ENCODE data around the gene PRKG2.

The PRKG2 gene

GRCh38 chr4:81137894-81138293, 77.1 kb downstream of the PRKG2 start:
- TF ChIP-seq EZH2phosphoT487 (IDR thresholded peaks at IDR 0.05; ENCODE audit: borderline replicate concordance): no peak
- TF ChIP-seq, protein P1, sequence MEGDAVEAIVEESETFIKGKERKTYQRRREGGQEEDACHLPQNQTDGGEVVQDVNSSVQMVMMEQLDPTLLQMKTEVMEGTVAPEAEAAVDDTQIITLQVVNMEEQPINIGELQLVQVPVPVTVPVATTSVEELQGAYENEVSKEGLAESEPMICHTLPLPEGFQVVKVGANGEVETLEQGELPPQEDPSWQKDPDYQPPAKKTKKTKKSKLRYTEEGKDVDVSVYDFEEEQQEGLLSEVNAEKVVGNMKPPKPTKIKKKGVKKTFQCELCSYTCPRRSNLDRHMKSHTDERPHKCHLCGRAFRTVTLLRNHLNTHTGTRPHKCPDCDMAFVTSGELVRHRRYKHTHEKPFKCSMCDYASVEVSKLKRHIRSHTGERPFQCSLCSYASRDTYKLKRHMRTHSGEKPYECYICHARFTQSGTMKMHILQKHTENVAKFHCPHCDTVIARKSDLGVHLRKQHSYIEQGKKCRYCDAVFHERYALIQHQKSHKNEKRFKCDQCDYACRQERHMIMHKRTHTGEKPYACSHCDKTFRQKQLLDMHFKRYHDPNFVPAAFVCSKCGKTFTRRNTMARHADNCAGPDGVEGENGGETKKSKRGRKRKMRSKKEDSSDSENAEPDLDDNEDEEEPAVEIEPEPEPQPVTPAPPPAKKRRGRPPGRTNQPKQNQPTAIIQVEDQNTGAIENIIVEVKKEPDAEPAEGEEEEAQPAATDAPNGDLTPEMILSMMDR (conservative IDR thresholded peaks at IDR 0.05; ENCODE audit: low read length): no peak
- H2AFZ ChIP-seq (ENCODE audit: low read length): no peak overlapping the region
- H3F3A ChIP-seq (ENCODE audit: low read depth): no peaks in the 10 kb centered on the region
- no peaks in the 10 kb centered on the region for H3K9me2 ChIP-seq (replicated peaks; ENCODE audit: low read depth, low read length)
- no peaks in the 10 kb centered on the region for H3K36me3 ChIP-seq (ENCODE audit: insufficient read depth, low read length)
- no peaks in the 10 kb centered on the region for H3K9me3 ChIP-seq (ENCODE audit: insufficient read depth, low read depth, low read length)
- H3K4me1 ChIP-seq (ENCODE audit: insufficient read depth, low read length, poor library complexity, severe bottlenecking): peaks cover 8% of the 10 kb centered on the region
- H3K27me3 ChIP-seq (ENCODE audit: insufficient read depth, low read length, poor library complexity, severe bottlenecking): no peaks in the 10 kb centered on the region
- H4K20me1 ChIP-seq (ENCODE audit: insufficient read depth, low read length, poor library complexity, severe bottlenecking): no peaks in the 10 kb centered on the region
- H3K4me2 ChIP-seq (ENCODE audit: low read depth, low read length, poor library complexity, severe bottlenecking): no peak overlapping the region
- no peak overlapping the region for H3K9ac ChIP-seq (ENCODE audit: low read depth, low read length, poor library complexity, severe bottlenecking)
- H3K79me2 ChIP-seq (ENCODE audit: insufficient read depth, low read length): no peaks in the 10 kb centered on the region
- H3K4me3 ChIP-seq (ENCODE audit: low read length, poor library complexity, severe bottlenecking): no peak overlapping the region

DNA sequence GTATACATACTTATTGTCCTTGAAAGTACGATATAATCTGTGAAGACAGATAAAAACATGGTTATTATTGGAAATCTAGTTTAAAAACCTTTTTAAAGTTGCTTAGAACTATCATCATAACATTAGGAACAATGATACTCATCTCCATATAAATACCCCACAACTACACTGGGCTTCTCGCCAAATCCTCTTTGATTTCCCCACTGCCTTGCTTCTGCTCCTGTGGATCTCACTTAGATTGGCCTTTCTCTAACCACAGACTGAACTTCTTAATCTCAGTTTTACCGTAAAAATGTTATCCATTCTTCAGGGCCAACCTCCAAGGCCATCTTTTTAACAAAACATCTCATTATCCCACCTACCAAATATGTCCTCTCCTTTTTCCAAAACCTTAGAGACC, 77.6 kb downstream of the PRKG2 start:
- Histone ChIP-seq H3F3A (ENCODE audit: low read depth) (no peaks in the 10 kb centered on the region), H3K4me2 (ENCODE audit: low read depth, low read length, poor library complexity, severe bottlenecking) (no peak overlapping the region), H3K9ac (ENCODE audit: low read depth, low read length, poor library complexity, severe bottlenecking) (no peak overlapping the region)

GRCh38 chr4:81136161-81136905, 78.7 kb downstream of the PRKG2 start:
- no peak overlapping the region for H3K9ac ChIP-seq (ENCODE audit: low read depth, low read length, poor library complexity, severe bottlenecking)
- H3K4me2 ChIP-seq (ENCODE audit: low read depth, low read length, poor library complexity, severe bottlenecking): peak overlapping the region; percentile 19
- H3K79me2 ChIP-seq (ENCODE audit: insufficient read depth, low read length): no peaks in the 10 kb centered on the region
- no peak overlapping the region for H3K4me3 ChIP-seq (ENCODE audit: low read length, poor library complexity, severe bottlenecking)
- H2AFZ ChIP-seq (ENCODE audit: low read length): peak overlapping the region; percentile 36; the same call in 1 of the 2 replicates
- no peak for TF ChIP-seq EZH2phosphoT487 (IDR thresholded peaks at IDR 0.05; ENCODE audit: borderline replicate concordance)
- TF ChIP-seq, protein P1 (conservative IDR thresholded peaks at IDR 0.05; ENCODE audit: low read length): no peak
- H3F3A ChIP-seq (ENCODE audit: low read depth): no peaks in the 10 kb centered on the region
- peaks cover 8% of the 10 kb centered on the region for H3K4me1 ChIP-seq (ENCODE audit: insufficient read depth, low read length, poor library complexity, severe bottlenecking)
- H4K20me1 ChIP-seq (ENCODE audit: insufficient read depth, low read length, poor library complexity, severe bottlenecking): no peaks in the 10 kb centered on the region
- no peaks in the 10 kb centered on the region for H3K36me3 ChIP-seq (ENCODE audit: insufficient read depth, low read length)
- no peaks in the 10 kb centered on the region for H3K9me3 ChIP-seq (ENCODE audit: insufficient read depth, low read depth, low read length)
- H3K27me3 ChIP-seq (ENCODE audit: insufficient read depth, low read length, poor library complexity, severe bottlenecking): no peaks in the 10 kb centered on the region
- no peaks in the 10 kb centered on the region for H3K9me2 ChIP-seq (replicated peaks; ENCODE audit: low read depth, low read length)

More for the DNA sequence above, 77.6 kb downstream of the PRKG2 start:
- H3K4me3 ChIP-seq (ENCODE audit: low read length, poor library complexity, severe bottlenecking): no peak overlapping the region
- no peaks in the 10 kb centered on the region for H3K36me3 ChIP-seq (ENCODE audit: insufficient read depth, low read length)
- no peaks in the 10 kb centered on the region for H3K27me3 ChIP-seq (ENCODE audit: insufficient read depth, low read length, poor library complexity, severe bottlenecking)
- H3K9me3 ChIP-seq (ENCODE audit: insufficient read depth, low read depth, low read length): no peaks in the 10 kb centered on the region
- peaks cover 8% of the 10 kb centered on the region for H3K4me1 ChIP-seq (ENCODE audit: insufficient read depth, low read length, poor library complexity, severe bottlenecking)
- TF ChIP-seq, protein P1 (conservative IDR thresholded peaks at IDR 0.05; ENCODE audit: low read length): no peak
- TF ChIP-seq EZH2phosphoT487 (IDR thresholded peaks at IDR 0.05; ENCODE audit: borderline replicate concordance): no peak
- H3K79me2 ChIP-seq (ENCODE audit: insufficient read depth, low read length): no peaks in the 10 kb centered on the region
- no peaks in the 10 kb centered on the region for H4K20me1 ChIP-seq (ENCODE audit: insufficient read depth, low read length, poor library complexity, severe bottlenecking)
- H3K9me2 ChIP-seq (replicated peaks; ENCODE audit: low read depth, low read length): no peaks in the 10 kb centered on the region
- H2AFZ ChIP-seq (ENCODE audit: low read length): no peak overlapping the region

Data from Loucy (cell line).